Stomach (tissue), 4 donors: ENCODE results near the gene PITPNC1.

Source experiments
- EP300 ChIP-seq: sonication (generic); formaldehyde crosslinking; IDR thresholded peaks from one replicate; pipeline ENCODE4 v1.6.1; 2017; ENCODE audit warnings: antibody characterized with exemption
- POLR2A ChIP-seq, 4 donors: fragments of 450-650 bp; IDR thresholded peaks; one replicate each; pipeline ENCODE4 v1.6.1; 2016; ENCODE audit warnings: antibody characterized with exemption in 4 of 4, control low read depth in 2 of 4, mild to moderate bottlenecking in 1 of 4, moderate library complexity in 1 of 4
- TF ChIP-seq, protein P1 (sequence below), 7 experiments: fragments of 450-650 bp in 4 of 7; fragments of 200-600 bp in 3 of 7; sonication (generic) in 3 of 7; IDR thresholded peaks; one replicate each; pipeline ENCODE4 v1.5.1; 2016 to 2019; ENCODE audit warnings: antibody characterized with exemption in 7 of 7, control low read depth in 2 of 7, mild to moderate bottlenecking in 1 of 7

DNA sequence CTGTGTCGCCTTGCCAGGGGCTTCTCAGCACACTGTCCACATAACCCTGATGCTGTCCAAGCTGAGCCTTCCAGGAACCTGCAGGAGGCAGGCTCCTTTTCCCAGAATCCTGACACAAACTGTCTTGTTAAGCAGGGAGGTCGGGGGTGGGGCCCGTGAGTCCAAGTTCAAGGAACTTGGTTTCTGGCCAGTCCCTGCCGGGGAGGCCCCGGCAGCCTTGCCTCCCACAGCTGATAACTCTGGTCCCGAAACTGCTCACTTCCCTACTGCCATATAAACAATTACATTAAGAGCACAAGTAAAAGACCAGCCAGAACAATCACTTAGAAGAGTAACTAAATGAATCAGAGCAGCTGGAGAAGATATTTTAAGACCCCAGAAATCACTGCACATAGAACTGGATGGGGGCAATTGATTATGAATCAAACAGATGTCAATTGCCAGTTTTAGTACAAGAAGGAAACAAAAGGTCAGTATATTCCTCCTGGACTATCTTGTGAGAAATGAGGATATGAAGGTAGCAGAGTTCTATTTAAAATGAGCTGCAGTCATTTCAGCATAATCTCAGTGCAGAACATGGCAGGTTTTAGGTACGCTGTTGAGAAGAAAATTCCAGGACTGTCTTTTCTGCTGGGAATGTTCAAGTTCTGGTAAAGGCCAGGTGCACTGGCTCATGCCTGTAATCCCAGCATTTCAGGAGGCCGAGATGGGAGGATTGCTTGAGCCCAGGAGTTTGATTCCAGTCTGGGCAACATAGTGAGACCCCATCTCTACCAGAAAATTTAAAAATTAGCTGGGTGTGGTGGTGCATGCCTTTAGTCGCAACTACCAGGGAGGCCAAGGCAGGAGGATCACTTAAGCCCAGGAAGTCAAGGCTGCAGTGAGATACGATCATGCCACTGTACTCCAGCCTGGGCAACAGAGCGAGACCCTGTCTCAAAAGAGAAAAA, 169.8 kb downstream of the PITPNC1 start:
- TF ChIP-seq EP300 (peak; percentile 35), POLR2A (IDR thresholded peaks at IDR 0.05) (no peak)
- TF ChIP-seq, protein P1, sequence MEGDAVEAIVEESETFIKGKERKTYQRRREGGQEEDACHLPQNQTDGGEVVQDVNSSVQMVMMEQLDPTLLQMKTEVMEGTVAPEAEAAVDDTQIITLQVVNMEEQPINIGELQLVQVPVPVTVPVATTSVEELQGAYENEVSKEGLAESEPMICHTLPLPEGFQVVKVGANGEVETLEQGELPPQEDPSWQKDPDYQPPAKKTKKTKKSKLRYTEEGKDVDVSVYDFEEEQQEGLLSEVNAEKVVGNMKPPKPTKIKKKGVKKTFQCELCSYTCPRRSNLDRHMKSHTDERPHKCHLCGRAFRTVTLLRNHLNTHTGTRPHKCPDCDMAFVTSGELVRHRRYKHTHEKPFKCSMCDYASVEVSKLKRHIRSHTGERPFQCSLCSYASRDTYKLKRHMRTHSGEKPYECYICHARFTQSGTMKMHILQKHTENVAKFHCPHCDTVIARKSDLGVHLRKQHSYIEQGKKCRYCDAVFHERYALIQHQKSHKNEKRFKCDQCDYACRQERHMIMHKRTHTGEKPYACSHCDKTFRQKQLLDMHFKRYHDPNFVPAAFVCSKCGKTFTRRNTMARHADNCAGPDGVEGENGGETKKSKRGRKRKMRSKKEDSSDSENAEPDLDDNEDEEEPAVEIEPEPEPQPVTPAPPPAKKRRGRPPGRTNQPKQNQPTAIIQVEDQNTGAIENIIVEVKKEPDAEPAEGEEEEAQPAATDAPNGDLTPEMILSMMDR (IDR thresholded peaks at IDR 0.05), result no peak
